ENCODE measurements around the gene ACD. TPM values are rescaled to one million over a fixed set of nuclear protein-coding genes. Genes with fewer than 3 reads are reported as not detected.
A peak's percentile ranks its signal among the peaks of the same experiment; 100 is the strongest.

ACD gene
- total RNA-seq, 1 experiment from 2014 or later = 44.0 TPM

DNA sequence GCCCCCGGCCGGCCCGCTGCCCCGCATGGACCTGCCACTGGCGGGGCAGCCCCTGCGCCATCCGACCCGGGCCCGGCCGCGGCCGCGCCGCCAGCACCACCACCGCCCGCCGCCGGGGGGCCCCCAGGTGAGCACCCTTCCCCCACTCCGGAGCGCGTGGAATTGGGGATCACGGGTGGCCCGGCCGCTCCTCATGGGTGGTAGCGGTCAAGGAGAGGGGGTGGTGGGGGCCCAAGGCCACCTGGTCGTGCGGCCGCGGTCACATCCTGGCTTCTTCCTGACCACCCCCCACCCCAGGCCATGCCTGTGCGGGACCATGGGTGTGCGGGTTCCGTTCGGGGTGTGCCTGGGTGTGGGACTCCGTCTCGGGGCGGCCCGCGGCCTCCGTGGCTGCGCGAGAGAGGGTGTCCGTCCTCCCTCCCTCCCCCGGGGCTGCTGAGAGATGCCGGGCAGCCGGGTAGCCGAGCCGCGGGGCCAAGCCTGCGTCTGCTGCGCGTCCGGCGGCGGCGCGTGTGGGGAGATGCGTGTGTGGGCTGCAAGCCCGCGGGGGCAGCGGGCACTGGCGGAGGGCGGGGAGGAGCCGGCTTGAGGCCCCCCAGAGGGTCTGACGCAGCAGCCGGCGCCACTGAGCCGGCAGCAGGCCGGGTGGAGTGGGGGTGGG is 6.8 kb downstream of the ACD start:
- intact Hi-C loops (cut with micrococcal nuclease; ENCODE audit: unreplicated experiment) = no loop called here
- no TSS peak for BruUV-seq (replicated peaks)
- Mint-ChIP-seq H3K4me3 (ENCODE audit: low read depth, unreplicated experiment) (peak overlapping the region; percentile 57), H3K4me1 (ENCODE audit: low read depth, unreplicated experiment) (no peaks in the 10 kb centered on the region), H3K36me3 (ENCODE audit: insufficient read depth, unreplicated experiment) (peaks cover 21% of the 10 kb centered on the region), H3K9me3 (ENCODE audit: low read depth, unreplicated experiment) (no peaks in the 10 kb centered on the region), H3K27me3 (ENCODE audit: unreplicated experiment) (peaks cover 75% of the 10 kb centered on the region), H3K27ac (ENCODE audit: unreplicated experiment) (no peak overlapping the region)
- peak; percentile 48 for DNase-seq
- CTCF ChIA-PET = no interaction called here
- TF ChIP-seq, protein P1, sequence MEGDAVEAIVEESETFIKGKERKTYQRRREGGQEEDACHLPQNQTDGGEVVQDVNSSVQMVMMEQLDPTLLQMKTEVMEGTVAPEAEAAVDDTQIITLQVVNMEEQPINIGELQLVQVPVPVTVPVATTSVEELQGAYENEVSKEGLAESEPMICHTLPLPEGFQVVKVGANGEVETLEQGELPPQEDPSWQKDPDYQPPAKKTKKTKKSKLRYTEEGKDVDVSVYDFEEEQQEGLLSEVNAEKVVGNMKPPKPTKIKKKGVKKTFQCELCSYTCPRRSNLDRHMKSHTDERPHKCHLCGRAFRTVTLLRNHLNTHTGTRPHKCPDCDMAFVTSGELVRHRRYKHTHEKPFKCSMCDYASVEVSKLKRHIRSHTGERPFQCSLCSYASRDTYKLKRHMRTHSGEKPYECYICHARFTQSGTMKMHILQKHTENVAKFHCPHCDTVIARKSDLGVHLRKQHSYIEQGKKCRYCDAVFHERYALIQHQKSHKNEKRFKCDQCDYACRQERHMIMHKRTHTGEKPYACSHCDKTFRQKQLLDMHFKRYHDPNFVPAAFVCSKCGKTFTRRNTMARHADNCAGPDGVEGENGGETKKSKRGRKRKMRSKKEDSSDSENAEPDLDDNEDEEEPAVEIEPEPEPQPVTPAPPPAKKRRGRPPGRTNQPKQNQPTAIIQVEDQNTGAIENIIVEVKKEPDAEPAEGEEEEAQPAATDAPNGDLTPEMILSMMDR (IDR thresholded peaks at IDR 0.05; ENCODE audit: unreplicated experiment) = peak; percentile 64

DNA sequence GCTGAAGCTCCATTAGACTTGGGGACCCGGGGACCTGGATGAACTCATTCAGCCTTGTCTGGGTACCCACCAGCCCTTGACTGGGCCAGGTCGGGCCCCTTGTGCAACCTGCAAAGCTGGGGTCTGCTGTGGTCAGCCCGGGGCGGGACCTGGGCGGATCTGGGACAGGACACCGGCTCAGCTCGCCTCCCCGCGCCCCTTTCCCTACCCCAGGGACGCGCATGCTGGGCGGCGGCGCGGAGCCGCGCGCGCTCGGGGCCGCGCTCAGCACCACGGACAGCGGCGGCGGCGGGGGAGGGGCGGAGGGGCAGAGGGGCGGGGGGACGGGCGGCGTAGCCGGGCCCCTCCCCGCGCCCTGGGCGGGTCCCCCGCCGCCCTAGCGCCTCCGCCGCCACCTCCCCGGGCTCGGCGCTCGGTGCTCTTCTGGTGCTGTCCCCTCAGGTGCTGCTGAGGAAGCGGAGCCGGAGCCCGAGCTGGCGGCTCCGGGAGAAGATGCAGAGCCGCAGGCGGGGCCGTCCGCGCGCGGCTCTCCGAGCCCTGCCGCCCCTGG is 7.4 kb downstream of the ACD start:
- CTCF ChIA-PET = interaction anchor here (1.0 kb wide), 1 partner anchor 132 kb away, joined by 3 read pairs; no protein-coding TSS in a partner anchor
- BruUV-seq (replicated peaks) = no TSS peak
- H3K36me3 Mint-ChIP-seq (ENCODE audit: insufficient read depth, unreplicated experiment) = peaks cover 16% of the 10 kb centered on the region
- peak; percentile 60 for DNase-seq
- TF ChIP-seq, protein P1 (IDR thresholded peaks at IDR 0.05; ENCODE audit: unreplicated experiment) = no peak
- intact Hi-C loops (cut with micrococcal nuclease; ENCODE audit: unreplicated experiment) = no loop called here
- no peak overlapping the region for H3K27ac Mint-ChIP-seq (ENCODE audit: unreplicated experiment)
- no peaks in the 10 kb centered on the region for H3K9me3 Mint-ChIP-seq (ENCODE audit: low read depth, unreplicated experiment)
- H3K4me3 Mint-ChIP-seq (ENCODE audit: low read depth, unreplicated experiment) = peak overlapping the region; percentile 57
- no peaks in the 10 kb centered on the region for H3K4me1 Mint-ChIP-seq (ENCODE audit: low read depth, unreplicated experiment)
- H3K27me3 Mint-ChIP-seq (ENCODE audit: unreplicated experiment) = peaks cover 81% of the 10 kb centered on the region

DNA sequence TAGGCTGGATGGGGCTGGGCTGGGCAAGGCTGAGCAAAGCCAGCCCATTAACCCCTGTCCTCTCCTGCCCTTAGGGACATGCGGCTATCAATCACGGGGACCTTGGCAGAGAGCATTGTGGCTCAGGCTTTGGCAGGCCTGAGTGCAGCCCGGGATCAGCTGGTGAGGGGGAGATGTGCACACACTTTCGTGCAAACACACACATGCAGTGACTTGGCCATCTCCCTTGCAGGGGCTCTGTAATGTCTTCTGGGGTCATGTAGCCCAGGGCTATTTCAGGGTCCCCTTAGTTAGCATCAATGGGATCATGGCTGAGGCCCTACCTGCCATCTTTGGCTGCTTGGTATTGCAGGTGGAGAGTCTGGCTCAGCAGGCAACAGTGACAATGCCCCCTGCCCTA is 8.2 kb downstream of the ACD start:
- Mint-ChIP-seq H3K27ac (ENCODE audit: unreplicated experiment) (no peak overlapping the region), H3K4me1 (ENCODE audit: low read depth, unreplicated experiment) (no peaks in the 10 kb centered on the region), H3K4me3 (ENCODE audit: low read depth, unreplicated experiment) (peak overlapping the region; percentile 44), H3K9me3 (ENCODE audit: low read depth, unreplicated experiment) (no peaks in the 10 kb centered on the region), H3K27me3 (ENCODE audit: unreplicated experiment) (peaks cover 89% of the 10 kb centered on the region), H3K36me3 (ENCODE audit: insufficient read depth, unreplicated experiment) (peaks cover 15% of the 10 kb centered on the region)
- TF ChIP-seq, protein P1 (IDR thresholded peaks at IDR 0.05; ENCODE audit: unreplicated experiment) = no peak
- CTCF ChIA-PET = interaction anchor here (1.0 kb wide), 1 partner anchor 131 kb away, joined by 3 read pairs; no protein-coding TSS in a partner anchor
- no TSS peak for BruUV-seq (replicated peaks)
- no peak for DNase-seq
- intact Hi-C loops (cut with micrococcal nuclease; ENCODE audit: unreplicated experiment) = no loop called here

DNA sequence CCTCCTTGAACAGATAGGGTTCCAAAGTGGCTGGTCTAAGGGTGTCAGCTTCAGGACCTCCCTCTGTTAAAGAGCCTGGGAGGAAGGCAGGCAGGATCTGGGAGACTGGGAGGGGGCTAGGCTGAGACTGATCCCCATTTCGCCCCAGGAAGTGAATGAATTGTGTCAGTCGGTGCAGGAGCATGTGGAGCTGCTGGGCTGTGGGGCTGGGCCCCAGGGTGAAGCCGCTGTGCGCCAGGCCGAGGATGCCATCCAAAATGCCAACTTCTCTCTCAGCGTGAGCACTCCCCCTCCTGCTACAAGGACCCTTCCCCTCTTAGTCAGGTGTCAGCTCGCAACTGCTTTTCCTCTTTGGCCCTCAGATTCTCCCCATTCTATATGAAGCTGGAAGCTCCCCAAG is 9.0 kb downstream of the ACD start:
- no peaks in the 10 kb centered on the region for H3K9me3 Mint-ChIP-seq (ENCODE audit: low read depth, unreplicated experiment)
- no peak overlapping the region for H3K4me3 Mint-ChIP-seq (ENCODE audit: low read depth, unreplicated experiment)
- intact Hi-C loops (cut with micrococcal nuclease; ENCODE audit: unreplicated experiment) = no loop called here
- H3K4me1 Mint-ChIP-seq (ENCODE audit: low read depth, unreplicated experiment) = no peaks in the 10 kb centered on the region
- no TSS peak for BruUV-seq (replicated peaks)
- DNase-seq = no peak
- TF ChIP-seq, protein P1 (IDR thresholded peaks at IDR 0.05; ENCODE audit: unreplicated experiment) = no peak
- H3K36me3 Mint-ChIP-seq (ENCODE audit: insufficient read depth, unreplicated experiment) = peaks cover 15% of the 10 kb centered on the region
- CTCF ChIA-PET = interaction anchor here (0.8 to 1.0 kb wide), 2 partner anchors 9 to 83 kb away, joined by 3 to 5 read pairs; partner anchors contain the start of gene ACD
- H3K27ac Mint-ChIP-seq (ENCODE audit: unreplicated experiment) = no peak overlapping the region
- H3K27me3 Mint-ChIP-seq (ENCODE audit: unreplicated experiment) = peaks cover 96% of the 10 kb centered on the region

Data from Calu3 (cell line).